Astrocyte of the spinal cord (primary cell): Measurements from ENCODE around the gene CEP41.
A peak's percentile ranks its signal among the peaks of the same experiment; 100 is the strongest.

Experiments used
- DNase-seq: peaks from one replicate; pipeline ENCODE4 v3.0.0; 2011; ENCODE audit warnings: low read depth, low spot score
- H3K4me3 ChIP-seq: 2 replicates; pipeline ENCODE4 v1.5.1; 2011; ENCODE audit warnings: low read depth, mild to moderate bottlenecking, low read length, moderate library complexity
- in situ Hi-C: cut with HindIII; loops from 2 replicates; pipeline ENCODE4 v1.10.0; 2017; ENCODE audit warnings: low sequenced_read_pairs
- TF ChIP-seq, protein P1 (sequence below): IDR thresholded peaks from 2 replicates; pipeline ENCODE4 v1.5.1; 2012; ENCODE audit warnings: low read depth, mild to moderate bottlenecking, low read length, inconsistent platforms

CEP41 gene

DNA sequence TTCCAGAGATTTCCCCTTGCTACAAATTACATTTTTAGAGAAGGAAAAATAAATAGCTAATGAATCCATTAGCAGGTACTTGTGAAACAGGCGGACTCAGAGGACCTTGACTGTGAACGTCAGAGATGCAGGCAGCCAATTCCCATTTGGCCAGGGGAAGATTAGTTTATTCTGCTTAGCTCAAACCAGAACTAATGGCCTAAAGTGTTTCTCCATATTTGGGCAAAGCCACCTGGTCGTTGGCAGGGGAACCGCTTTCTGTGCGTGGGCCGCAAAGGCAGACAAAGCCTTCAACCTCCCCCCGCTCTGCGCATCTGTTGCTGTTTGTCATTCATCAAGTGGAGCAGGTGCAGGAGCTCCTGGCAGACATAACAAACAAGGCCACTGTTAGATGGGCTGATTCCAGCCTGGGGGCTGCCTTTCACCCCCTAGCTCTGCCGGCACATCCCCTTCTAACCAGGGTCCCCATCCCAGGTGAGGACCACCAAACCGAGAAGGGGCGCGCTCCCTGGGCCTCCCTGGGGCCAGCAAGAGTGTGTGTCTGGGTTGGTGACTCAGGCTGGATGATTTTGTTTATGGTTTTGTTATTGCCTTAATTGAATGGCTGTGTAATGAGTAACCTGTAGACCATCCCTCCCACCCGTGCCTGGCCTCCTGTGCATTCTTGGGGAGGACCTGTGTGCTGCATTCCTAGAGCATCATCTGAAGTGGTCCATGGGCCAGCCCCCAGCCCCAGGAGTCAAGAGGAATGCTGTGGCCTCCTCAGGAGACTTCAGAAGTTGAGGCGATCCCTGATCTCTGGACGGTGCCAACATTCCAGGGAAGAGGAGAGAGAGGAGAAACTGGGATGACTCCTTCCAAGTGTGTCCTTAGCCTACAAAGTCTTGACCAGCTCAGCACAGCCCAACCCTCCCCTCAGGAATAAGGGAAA is 75.0 kb downstream of the CEP41 start:
- TF ChIP-seq, protein P1, sequence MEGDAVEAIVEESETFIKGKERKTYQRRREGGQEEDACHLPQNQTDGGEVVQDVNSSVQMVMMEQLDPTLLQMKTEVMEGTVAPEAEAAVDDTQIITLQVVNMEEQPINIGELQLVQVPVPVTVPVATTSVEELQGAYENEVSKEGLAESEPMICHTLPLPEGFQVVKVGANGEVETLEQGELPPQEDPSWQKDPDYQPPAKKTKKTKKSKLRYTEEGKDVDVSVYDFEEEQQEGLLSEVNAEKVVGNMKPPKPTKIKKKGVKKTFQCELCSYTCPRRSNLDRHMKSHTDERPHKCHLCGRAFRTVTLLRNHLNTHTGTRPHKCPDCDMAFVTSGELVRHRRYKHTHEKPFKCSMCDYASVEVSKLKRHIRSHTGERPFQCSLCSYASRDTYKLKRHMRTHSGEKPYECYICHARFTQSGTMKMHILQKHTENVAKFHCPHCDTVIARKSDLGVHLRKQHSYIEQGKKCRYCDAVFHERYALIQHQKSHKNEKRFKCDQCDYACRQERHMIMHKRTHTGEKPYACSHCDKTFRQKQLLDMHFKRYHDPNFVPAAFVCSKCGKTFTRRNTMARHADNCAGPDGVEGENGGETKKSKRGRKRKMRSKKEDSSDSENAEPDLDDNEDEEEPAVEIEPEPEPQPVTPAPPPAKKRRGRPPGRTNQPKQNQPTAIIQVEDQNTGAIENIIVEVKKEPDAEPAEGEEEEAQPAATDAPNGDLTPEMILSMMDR, result no peak
- peak; percentile 96 for DNase-seq
- H3K4me3 ChIP-seq, result no peak overlapping the region
- in situ Hi-C loops, result no loop called here

DNA sequence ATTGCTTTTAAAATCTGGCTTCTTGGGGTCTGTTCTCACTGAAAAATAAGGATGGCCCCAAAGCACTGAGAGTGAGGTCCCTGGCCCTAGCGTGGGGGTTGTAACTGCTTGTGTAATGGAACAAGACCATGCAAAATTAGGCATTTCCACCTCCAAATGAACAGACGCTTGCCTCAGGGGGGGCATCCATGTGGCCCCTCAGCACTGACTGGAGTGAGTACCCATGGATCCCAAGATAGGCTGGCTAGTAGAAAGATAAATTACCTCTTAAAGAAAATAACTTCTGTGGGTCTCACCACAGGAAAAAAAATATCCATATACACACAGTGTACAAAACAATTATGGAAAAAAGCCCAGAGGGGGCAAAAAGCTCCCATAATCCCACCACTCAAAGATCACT is 75.7 kb downstream of the CEP41 start:
- peak; percentile 78 for DNase-seq
- in situ Hi-C loops, result no loop called here
- H3K4me3 ChIP-seq, result no peak overlapping the region
- TF ChIP-seq, protein P1, result no peak

DNA sequence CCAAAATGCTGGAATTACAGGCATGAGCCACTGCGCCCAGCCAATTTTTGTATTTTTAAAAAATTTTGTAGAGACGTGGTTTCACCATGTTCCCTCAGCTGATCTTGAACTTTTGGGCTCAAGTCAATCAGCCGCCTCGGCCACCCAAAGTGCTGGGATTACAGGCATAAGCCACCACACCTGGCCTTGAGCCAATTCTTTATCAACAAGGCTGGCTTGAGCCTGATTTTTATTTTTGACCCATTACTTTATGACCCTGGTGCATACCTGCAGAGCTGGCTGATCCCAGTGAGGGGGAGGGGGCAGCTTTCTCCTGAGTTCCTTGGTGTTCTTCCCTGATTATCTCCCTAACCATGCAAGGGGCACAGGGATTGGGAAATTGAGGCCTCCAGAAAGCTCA is 76.4 kb downstream of the CEP41 start:
- DNase-seq, result no peak
- in situ Hi-C loops, result no loop called here
- no peak overlapping the region for H3K4me3 ChIP-seq
- TF ChIP-seq, protein P1, result no peak

DNA sequence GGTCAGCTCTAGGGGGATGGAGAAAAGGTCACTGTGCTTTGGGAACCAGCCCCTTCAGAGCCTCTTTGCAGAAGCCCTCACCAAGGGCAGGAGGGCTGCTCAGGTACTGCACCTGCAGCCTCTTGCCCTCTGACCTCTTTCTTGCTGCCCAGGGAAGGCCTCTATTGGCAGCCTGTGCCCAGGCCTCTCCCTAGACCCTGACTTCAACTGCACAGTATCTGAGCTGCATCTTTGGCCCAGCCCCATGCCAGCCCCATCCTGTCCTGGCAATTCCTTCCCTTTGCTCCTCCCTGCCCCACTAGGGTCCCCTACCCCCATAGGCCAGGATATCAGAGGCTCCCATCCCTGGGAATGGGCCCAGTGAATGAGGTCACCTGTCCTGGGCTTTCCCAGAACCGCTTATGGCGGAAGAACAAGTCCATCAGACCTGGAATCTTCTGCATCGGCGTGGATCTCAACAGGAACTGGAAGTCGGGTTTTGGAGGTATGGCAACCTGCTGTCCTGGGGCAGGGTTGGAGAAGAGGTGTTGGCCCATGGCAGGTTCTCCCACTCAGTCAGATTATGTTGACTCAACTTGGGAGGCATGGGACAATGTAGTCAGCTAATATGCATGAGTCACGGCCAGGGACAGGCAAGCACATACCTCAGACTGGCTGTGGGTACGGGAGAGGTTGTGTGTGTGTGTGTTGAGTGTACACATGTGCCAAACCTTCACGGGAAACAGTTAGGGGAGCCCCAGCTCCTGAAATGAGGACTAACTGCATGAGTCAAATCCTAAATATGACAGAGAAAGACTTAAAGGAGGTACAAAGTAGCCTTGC is 77.6 kb downstream of the CEP41 start:
- in situ Hi-C loops, result no loop called here
- DNase-seq, result peak; percentile 96
- TF ChIP-seq, protein P1, result no peak
- no peak overlapping the region for H3K4me3 ChIP-seq

DNA sequence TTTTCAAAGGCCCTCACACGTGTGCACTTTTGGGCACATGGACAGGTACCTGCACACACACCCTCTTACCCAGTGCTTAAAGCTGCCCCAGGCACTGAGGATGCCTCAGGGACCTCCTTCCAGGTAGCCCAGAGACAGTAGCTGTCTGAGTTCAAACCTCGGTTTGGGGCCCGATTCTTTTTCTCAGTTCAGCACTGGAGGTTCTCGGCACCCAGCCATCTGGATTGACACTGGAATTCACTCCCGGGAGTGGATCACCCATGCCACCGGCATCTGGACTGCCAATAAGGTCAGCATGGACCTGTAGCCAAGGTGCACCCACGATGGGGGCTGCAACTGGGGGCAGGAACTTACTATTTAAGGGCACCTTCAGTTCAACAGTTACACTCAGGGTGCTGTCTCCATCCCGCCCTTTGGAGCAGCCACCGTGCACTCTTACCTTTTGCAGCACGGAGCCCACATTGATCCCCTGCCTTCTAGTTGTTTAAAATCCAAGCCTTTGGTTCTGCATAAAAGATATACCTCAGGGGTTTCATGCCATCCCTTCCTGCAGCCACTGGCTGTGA is 78.5 kb downstream of the CEP41 start:
- TF ChIP-seq, protein P1, result no peak
- no peak overlapping the region for H3K4me3 ChIP-seq
- no peak for DNase-seq
- in situ Hi-C loops, result no loop called here

DNA sequence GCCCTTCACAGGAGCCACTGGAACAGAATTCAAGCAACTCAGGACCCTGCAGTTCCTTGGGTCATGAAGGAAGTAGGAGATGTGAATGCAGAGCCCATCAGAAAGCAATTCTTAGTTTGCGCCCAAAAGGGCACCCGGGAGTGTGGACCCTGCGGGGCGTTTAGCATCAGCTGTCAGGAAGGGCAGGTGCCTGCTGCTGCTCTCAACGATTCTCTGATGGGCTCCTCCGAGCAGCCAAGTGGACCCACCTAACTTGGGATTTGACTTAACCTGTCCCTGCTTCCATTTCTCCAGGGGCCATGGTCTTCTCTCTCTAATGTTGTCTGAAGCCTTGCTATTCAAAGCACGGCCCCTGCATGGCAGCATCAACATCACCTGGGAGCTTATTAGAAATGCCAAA is 79.1 kb downstream of the CEP41 start:
- in situ Hi-C loops, result no loop called here
- H3K4me3 ChIP-seq, result no peak overlapping the region
- DNase-seq, result no peak
- TF ChIP-seq, protein P1, result no peak
